T follicular helper cell (primary cell): ENCODE measurements around the gene TOPORS.
"Not testable (repeated sequence)": the region's sequence is repeated elsewhere in the genome, so short reads cannot be mapped to it uniquely, and the experiment has no call there.

Experiments
- DNase-seq: peaks from one replicate; pipeline ENCODE4 v3.0.0-alpha.2; 2020; ENCODE audit warnings: low read depth
- total RNA-seq, 2 experiments: gene quantifications; one replicate each; lab custom pipeline; 2026; lab: John Stamatoyannopoulos, UW

Gene TOPORS
- 55.2 to 72.6 reads per million in 2 experiments for total RNA-seq

DNA sequence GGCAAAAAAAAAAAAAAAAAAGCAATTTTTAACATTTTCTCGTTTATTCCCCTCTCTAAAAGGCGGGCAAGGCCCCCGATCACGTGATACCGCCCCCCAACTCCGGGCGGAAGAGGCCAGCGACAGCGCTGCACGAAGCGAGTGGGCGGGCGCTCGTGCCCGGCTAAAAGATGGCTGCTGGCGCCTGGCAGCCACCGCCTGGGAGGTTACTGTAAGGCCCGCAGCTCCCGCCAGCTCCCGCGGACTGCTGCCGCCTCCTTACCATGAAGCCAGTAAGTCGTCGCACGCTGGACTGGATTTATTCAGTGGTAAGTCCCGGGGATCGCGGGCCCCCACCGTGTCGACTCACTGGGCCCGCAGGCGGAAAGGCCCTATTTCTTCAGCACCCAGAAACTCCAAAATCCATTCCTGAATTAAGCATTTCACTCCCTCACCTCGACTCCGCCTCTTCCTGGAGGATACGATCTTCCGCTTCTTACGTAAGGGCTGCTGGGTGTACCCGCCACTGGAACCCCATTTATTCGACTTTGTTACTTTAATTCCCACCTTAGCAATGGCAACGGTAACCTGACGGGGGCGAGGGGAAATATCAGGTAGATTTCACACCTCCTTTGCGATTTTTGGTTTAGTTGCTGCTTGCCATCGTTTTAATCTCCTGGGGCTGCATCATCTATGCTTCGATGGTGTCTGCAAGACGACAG is at the start of gene TOPORS, which contains the start of gene SMIM27:
TSS of gene TOPORS (minus strand) at position 415 of the 701 bp plus-strand sequence. CDS start at position 265, 150 bp downstream.
TSS of gene SMIM27 (plus strand) at position 156 of the 701 bp plus-strand sequence. CDS start at position 264, 108 bp downstream.
- DNase-seq: peak; percentile 89

DNA sequence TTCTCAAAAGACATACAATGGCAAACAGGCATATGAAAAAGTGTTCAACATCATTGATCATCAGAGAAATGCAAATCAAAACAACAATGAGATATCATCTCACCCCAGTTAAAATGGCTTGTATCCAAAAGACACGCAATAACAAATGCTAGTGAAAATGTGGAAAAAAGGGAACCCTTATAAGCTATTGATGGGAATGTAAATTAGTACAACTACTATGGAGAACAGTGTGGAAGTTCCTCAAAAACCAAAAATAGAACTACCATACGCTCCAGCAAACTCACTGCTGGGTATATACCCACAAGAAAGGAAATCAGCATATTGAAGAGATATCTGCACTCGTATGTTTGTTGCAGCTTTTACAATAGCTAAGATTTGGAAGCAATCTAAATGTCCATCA is 46.6 kb upstream of the TOPORS start:
- DNase-seq: not testable (repeated sequence)

DNA sequence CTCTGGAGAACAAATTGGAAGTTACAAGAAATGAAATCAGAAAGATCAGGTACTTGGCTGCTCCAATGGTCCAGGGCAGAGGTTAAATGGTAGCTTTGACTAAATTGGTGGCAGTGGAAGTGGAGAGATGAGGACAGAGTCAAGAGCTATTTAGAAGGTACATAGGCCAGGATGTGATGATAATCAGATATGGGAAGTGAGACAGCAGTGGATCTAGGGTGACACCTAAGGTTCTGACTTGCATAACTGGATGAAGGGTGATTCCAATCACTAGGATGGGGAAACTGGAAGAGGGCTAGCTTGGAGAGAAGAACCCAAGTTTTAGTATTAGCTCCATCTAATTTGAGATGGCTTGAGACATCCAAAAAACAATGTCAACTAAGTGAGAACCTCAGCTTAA is 44.5 kb upstream of the TOPORS start:
- DNase-seq: no peak

DNA sequence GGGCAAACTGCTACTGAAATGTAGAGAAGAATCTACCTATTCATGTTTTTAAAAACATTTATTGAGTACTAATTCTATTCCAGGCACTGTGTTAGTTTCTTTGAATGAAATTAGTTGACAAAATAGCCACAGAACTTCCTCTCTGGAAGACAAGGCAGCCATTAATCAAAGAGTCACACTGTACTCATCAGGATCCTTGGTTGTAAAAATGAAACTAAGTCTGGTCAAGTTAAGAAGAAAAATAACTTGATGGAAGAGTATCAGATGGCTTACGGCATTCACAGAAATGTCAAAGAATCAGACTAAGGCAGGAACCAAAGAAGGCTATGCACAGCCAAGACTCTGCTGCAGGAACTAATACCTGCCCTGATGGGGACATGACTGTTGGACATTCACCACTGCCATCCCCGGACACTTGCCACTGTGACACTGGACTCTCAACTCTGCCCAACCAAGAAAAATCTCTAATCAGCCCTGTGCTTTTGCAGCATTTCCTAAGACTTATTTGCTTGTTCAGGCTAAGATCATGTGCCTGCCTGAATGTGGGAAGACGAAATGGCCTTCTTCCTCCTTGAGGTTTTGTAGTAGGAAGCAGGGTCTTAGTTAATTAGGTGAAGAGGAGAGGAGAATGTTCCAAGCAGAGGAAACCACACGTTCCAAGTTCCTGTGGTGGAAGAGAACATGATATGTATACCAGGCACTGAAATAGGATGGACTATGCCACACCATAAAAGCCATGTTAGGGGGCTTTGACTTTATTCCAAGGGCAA is 43.9 kb upstream of the TOPORS start:
- DNase-seq: no peak

DNA sequence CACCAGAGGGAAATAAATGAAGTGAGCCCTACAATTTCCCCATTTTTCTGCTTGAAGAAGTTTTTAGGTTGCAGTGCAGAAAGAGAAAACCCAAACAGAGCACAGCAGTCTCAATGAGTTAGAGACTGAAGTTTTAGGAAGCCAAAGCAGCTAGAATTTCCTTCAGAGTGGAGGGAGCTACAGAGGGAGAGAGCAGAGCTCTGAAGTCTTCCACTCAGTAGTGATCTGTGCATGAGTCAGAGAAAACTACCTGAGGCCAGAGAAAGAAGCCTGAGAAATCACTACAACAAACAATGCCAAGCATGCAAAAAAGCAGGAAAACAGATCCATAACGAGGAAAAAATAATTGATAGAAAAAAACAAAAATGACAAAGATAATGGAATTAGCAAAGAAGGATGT is 38.5 kb upstream of the TOPORS start:
- no peak for DNase-seq

DNA sequence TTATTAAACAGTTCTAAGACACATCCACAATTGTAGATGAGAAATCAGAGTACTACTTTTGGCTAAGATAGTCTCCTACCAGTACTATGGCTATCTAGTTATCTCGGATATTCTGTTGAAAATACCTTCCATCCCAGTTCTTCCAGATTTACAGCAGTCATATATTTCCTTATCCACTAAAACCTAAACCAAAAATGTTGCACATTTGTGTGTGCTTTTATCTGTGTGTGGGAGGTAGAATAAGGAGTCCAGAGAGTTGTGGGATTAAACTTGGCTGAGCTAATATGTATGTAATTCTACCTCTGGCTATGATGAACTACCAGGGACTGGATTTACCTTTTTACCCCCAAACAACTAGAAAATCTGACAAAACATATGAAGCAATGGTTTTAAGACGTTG is 38.1 kb upstream of the TOPORS start:
- DNase-seq: no peak

DNA sequence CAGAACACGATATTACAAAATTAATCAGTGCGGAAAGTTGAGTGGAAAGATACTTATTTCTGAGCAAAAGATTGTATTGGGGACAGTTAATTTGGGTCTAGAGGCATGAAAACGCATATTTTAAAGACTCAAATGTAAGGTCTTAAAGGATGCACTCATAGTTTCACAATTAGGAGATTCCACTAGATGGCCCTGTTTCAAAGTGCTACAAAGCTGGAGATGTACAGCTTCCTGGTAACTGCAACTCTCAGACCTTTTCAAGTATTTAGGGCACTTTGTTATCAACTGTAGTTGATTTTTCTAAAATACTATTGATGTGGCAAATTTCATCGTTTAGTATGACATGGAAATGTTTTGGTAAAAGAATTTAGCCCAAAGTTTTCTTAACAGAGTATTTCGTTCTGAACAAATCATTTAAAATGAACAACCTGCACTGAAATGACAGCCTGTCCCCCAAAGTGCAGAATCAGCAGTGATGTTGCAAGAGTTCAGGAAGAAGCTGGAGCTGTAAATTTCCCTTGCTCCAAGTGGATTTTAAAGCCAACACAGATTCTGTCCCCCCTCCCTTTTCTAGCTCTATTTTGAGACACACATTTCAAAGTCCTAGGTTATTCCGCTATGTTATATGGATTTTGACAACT is 36.8 kb upstream of the TOPORS start:
- DNase-seq: no peak

DNA sequence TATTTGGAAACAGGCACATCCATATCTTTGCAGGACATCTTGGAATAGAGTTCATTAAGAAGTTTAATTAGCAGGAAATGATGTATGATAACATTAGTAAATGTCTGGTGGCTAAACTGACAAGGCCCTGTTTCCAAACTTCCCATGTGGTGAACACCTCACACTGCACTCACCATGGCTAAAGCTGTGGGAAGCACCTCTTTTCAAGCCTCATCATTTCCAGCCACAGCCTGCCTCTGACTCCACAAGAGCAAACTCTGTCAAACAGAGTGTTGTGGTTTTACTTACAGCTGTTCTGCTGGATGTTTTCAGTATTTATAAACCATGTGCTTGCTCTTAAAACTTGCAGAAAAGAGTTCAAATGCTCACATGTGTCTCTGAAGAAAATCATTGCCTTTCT is 35.5 kb upstream of the TOPORS start:
- DNase-seq: no peak

DNA sequence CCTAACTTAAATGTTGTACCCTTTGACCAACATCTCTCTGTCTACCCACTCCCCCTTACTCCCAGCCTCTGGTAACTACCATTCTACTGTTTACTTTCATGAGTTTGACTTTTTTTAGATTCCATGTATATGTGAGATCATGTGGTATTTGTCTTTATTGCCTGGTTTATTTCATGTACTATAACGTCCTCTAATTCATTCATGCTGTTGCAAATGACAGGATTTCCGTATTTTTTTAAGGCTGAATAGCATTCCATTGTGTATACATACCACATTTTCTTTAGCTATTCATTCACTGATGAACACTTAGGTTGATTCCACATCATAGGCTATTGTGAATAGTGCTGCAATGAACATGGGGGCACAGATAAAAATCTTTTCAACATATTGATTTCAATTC is 32.4 kb upstream of the TOPORS start:
- DNase-seq: no peak

DNA sequence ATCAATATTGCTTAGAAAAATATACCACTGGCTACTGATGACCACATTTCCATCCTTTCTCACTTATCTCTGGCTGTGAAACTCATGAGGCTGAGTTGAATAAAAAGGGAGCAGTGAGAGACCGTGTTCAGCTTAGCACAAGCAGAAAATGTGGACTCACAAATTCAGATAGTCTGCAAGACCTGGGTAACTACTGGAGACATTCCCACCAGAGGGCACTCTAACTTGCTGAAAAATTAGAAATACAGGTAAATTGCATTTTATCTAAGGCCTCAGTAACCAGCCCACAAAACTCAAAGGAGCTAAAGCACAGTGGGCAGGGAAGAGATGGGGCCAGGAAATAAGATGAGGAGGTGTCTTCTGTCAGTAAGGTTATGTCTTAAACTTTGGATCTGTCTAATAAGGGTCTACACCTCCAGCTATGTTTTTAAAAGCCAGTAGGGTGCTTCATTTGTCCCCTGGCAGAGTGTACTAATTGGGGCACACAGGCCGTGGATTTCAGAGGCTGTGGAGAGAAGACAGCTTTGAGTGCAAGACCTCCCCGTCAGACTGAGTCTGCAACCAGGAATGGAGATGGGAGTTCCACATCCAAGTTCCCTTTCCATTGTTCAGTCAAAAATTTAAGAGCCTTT is 29.2 kb upstream of the TOPORS start:
- no peak for DNase-seq

DNA sequence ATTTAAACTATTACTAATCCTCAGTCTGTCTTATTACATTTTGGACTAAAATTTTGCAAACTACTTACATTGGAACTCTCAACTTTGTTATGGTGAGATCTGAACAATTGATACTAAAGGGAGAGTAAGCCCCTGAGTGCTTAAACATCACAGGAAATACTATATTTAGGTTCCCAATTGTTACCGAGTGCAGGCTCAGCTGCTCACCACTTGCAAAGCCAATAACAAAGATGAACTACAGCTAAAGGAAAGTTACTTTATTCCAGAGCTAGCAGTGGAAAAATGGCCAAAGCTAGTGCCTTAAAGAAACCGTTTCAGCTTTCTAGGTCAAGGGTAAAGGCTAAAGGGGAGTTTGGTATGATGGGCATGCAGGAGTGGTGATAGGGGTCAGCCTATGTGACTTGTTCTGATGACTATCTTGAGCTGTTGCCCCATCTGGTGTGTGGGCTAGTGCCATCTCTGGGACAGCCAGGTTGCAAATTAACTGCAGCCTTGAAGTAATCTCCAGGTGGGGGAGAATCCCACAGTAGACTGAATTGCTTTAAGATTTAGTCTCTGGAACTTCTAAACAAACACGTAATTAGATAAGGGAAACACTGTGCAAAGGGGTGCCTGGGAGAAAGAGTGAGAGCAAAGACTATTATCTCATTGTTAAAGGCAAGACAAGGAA is 28.4 kb upstream of the TOPORS start:
- DNase-seq: no peak

DNA sequence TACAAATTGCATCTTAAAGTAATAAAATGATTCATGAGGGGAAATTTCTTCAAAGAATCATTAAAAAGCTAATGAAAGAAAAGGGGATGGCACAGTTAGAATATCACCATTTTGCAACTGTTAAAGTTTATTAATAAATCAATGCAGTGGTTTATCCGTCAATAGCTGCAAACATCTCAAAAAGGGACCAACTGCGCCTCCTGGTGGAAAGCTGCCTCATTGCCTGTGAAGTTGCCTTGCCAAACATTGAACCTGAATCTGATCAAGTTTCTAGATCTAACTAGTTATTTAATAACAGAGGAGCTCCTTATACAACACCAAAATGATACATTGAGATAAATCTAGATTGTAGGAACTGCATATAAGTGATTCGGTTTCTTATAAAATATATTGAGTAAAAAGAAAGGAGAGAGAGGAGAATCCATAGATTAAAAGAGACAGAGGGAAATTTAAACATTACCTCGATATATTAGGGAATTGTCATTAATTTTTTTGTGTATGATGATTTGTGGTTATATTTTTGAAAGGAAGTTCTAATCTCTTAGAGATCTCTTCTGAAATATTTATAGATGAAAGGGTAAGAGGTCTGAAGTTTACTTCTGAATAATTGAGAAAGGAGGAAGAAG is 27.4 kb upstream of the TOPORS start:
- peak; percentile 73 for DNase-seq

DNA sequence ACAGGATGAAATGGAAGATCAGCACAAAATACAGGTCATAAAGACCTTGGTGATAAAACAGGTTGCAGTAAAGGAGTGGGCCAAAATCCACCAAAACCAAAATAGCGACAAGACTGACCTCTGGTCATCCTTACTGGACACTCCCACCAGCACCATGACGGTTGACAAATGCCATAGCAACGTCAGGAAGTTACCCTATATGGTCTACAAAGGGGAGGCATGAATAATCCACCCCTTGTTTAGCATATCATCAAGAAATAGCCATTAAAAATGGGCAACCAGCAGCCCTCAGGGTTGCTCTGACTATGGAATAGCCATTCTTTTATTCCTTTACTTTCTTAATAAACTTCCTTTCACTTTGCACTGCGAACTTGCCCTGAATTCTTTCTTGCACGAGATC is 26.6 kb upstream of the TOPORS start:
- DNase-seq: no peak

DNA sequence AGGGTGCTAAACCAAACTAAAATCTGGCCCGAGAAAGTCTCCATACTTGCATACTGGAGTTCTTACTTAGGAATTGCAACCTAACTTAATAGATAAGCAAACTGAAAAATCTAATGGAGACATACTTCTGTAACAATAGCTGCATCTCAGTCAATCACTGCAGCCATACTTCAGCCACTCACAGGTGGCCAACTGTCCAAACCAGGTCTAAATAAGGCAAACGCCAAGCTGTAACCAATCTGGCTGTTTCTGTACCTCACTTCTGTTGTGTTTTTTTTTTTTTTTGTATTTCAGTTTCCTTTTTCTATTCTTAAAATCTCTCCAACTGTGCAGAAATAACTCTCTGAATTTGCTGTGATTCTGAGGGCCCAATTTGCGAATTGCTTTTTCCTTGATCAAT is 24.9 kb upstream of the TOPORS start:
- no peak for DNase-seq

DNA sequence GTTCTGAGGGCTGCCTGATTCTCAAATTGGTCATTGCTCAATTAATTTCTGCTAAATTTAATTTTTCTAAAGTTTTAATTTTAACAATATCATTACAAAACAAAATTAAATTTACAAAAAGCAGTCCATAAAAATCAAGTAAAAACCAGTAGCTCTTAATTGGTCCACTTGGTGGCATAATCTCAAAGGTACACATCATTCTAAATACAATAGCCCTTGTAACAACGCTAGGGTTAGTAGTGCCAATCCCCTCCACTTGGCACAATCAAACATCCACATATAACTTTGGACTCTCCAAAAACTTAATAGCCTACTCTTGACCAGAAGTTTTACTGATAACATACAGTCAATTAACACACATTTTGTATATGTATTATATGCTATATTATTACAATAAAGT is 22.5 kb upstream of the TOPORS start:
- DNase-seq: no peak

DNA sequence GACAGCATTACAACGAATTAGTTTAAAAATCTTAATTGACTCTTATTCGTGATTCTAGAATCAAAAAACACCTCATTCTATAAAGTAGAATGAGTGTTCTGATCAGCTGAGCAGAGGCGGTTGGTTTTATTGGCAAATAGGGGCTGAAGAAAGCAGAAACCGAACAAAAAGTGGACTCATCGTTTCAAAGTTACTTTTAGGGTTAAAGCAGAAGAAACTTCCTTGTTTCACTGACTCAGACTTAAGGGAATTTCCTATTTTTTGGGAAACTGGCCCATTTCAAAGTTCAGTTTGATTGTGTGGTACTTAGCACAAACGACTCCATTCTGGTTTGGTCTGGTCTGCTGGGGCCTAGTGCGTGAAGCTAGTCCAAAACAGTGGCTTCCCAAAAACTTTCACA is 21.4 kb upstream of the TOPORS start:
- DNase-seq: no peak

DNA sequence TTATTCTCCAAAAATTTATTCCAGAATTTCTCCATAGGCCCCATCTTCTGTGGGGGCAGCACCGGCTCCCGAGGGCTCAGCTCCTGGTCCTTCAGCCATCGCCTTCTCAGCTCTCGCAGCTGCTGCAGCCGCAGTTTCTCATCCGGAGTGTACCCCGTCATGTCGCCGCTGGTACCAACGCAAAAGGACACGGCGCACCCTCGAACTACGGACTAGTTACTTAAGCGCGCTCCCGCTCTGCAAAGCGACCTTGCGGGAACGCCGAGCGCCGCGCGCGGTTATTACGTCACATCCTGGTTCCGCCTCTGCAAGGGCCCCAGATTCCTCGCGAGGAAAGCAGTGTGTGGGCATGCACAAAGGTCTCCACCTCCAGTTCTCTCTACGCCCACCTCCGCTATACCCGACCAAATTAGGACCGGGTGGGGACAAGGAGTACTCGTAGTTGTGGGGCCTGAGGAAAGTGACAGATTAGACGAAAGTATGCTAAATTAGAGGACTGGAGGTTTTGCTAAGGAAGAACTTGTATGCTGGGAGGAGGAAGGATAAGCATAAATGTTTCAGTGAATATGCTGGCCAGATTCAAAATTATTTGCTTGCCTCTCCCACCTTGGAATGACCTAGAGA is 20.6 kb upstream of the TOPORS start, which contains the start of gene NDUFB6:
TSS of gene NDUFB6 (minus strand) at position 260 of the 624 bp plus-strand sequence. CDS start at position 161, 99 bp downstream.
- DNase-seq: peak; percentile 94

DNA sequence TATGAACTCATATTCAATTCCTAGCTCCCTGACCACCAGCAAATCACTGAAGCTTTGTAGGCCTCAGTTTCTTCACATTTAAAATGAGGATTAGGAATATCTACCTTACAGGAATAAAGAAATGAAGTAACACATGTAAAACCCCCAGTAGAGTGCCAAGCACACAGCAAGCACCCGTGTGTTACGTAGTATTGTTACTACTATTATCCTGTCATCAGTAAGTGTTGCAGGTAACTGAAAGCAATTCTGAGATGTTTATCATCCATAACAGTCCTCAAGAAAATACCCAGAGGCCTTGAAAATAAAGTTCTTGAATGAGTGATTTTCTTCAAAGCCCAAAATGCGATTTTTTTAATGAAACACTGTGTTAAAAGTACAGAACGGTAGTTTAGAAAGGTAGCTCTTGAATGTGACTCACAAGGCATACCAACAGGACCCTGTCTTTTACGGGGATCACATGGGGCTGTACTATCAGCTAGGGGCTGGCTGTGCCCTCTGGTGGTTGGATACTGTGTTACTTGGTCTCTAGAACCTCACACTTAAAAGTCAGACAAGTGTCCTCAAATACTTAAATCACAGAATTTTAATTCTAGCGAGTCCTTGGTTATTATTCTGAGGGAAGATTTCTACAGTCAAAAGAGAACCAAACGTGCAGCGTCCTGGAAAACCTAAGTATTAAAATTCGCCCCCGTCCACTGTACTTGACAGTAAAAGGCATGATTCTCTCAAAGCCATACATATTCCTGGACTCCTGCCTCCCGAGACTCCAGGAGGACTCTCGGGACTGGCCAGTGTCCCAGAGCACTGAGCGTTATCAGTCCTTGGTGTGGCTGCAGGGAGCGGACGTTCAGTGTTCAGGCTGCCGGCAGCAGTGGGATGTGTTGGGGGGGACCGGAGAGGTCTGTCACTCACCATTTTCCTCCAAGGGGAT is 19.8 kb upstream of the TOPORS start:
- peak; percentile 69 for DNase-seq

DNA sequence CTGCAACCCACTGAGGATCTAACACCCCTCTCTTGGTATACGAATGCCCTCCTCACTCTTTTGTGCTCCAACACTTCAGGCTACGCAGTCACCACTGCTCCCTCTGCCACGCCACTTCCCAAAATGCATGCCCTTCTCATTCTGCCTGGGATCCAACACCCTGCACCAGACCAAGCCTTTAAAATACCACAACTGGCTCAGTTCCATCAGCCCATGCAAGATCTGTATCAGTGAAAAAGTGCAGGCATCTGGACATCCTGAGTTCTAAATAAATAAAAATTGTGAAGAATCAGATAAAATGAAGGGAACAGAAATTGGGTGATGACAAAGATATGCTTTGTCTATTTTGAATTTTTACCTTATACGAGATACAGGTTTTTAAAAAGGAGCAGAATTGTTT is 17.9 kb upstream of the TOPORS start:
- DNase-seq: no peak

DNA sequence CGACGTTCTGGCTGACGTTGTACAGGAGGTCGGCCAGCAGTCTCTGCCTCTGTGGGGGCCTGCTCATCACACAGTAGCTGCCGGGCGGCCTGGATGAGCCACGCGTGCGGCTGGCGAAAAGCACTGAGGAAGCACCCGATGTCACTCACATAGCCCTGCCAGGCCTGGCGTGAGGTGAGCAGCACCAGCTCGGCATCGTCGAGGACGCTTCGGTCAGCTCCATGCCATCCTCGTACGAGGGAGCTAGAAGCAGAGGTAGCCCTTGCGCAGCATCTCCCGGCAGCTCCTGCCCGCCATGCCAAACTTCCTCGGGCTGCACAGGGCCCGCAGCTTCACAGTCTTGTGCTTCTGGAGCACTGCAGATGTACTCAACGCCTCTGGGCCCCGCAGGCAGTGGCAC is 14.4 kb upstream of the TOPORS start:
- no peak for DNase-seq
